Hematopoietic multipotent progenitor cell treated with erythropoietin and hydrocortisone succinate and interleukin-3 and kit ligand, for 15 days (in vitro differentiated cells): Measurements from ENCODE around the gene CAMK2B.

Experiments
- DNase-seq: peaks from one replicate; pipeline ENCODE4 v3.0.0-alpha.2; 2015; ENCODE audit warnings: low spot score

CAMK2B gene

DNA sequence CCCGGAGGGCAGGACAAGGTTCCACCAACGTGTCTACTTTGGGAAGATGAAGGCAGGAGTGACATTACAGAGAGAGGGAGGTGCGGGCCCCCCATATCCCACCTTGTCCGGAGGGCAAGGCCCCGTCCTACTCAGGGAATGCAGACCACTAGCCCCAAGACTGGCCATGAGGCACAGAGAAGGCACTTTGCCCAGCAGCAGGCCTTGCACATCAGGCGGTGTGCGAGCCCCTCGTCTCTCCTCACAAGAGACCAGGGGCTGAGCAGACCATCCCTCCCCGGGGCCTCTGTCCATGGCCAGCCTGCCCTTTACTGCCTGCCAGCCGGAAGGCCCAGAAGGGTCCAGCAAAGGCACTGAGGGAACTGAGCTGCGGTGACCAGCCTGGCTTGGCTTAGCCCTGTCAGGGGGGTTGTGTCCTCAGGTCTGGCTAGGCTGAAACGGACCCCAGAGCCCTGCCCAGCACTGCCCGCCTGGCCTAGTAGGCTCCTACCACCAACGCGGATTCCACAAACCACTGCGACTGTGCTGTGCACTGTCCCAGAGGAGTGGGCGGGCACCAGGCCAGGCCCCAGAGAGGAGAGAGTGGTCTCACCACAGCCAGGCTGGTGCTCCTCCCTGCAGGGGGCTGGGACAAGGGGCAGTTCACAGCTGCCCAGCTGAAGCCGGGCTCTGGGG is 16.7 kb downstream of the CAMK2B start:
- DNase-seq = no peak

DNA sequence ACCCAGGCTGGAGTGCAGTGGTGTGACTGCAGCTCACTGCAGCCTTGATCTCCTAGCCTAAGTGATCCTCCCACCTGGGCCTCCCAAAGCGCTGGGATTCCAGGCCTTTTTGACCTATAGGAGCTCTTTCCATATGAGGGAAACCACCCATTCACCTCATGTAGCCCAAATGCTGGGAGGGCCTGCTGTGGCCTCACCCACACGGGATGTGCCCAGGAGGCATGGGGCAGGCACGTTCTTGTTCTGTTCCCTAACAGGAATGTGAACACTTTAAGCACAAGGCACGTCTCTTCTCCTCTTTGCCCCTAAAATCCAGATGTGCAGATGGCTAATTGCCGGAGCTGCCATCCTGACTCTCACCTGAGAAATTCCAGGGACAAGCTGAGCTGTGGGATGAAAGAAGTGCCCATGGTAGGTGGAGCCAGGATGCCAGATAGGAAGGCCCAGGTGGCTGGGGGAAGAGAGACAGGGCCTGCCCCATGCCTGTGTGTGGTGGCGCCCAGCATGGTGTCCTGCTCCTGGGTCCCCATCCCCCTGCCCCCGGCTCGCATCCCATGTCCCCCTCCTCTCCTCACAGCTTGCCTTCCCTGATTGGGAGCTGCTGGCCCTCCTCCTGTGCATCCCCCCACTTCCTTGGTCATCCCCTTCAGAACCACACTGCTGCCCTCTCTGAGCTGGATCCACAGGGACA is 17.3 kb downstream of the CAMK2B start:
- no peak for DNase-seq

DNA sequence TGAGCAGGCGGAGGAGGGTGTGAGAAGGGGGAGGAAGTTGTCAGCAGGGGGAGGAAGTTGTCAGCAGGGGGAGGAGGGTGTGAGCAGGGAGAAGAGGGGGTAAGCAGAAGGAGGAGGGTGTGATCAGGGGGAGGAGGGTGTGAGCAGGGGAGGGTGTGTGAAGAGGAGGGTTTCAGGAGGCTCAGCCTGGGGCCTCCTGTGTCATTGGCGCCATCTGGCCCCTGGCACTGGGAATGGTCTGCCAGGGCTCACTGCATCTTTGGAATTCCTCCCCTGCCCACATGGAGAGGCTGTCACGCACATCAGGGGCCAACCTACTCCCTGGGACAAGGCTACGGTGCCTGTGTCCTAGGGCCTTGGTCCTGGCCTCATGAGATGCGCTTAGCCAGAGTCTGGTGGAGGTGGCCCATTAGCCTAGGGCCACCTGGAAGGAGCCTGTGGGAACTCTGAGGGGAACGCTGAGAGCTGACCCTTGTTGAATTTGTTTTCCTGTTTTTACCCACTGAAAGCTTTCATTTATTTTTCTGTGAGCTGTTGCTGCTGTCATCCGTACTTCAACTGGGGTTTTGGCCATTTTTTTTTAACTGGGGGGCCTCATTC is 18.0 kb downstream of the CAMK2B start:
- DNase-seq = no peak

DNA sequence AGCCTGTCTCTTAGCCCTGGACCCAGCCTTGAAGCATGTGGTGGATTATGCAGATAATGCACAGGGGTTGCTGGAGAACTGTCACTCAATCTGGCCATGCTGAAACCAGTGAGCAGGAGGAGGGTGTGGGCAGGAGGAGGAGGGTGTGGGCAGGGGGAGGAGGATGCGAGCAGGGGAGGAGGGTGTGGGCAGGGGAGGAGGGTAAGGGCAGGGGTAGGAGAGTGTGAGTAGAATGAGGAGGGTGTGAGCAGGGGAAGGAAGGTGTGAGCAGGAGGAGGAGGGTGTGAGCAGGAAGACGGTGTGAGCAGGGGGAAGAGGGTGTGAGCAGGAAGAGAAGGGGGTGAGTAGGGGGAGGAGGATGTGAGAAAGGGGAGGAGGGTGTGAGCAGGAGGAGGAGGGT is 18.8 kb downstream of the CAMK2B start:
- DNase-seq = no peak

DNA sequence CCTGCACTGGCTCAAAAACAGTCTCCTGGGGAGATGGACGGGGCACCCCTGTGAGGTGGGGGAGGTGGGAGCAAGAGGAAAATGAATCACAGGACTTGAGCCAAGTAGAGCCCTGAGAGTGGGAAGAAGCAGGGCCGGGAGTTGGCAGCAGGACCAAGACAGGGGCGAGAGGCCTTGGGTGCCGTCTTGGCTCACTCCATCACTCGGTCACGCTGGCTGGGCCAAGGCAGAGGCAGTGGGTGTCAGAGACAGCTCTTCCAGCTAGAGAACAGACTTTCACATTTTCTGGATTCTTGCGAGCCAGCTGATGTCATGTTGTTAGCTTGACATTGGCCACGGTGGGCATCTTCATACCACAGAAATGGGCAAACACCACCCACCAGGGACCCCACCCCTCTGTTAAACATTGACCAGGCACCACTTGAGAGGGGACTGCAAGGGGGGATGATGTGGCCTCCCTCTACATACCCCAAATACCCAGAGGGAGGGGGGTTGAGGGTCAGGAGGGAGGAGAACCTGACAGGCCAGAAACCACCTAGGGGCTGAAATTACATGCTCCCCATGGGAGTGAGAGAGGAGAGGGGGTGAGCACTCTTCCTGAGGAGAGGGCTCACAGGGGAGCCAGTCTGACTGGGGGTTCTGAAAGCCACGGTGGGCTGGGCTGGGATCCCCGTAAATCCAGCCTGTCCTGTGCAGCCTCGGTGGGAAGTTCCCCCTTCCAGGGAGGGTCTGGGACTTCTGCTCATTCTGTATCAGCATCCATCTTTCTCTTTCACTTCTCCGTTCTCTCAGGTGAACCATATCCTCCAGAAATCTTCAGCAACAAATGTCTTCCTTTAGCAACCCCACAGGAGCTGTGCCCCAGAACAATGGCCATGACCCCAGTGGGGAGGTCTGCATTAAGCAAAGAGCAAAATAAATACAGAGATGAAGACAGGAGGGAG is 19.6 kb downstream of the CAMK2B start:
- DNase-seq = no peak

DNA sequence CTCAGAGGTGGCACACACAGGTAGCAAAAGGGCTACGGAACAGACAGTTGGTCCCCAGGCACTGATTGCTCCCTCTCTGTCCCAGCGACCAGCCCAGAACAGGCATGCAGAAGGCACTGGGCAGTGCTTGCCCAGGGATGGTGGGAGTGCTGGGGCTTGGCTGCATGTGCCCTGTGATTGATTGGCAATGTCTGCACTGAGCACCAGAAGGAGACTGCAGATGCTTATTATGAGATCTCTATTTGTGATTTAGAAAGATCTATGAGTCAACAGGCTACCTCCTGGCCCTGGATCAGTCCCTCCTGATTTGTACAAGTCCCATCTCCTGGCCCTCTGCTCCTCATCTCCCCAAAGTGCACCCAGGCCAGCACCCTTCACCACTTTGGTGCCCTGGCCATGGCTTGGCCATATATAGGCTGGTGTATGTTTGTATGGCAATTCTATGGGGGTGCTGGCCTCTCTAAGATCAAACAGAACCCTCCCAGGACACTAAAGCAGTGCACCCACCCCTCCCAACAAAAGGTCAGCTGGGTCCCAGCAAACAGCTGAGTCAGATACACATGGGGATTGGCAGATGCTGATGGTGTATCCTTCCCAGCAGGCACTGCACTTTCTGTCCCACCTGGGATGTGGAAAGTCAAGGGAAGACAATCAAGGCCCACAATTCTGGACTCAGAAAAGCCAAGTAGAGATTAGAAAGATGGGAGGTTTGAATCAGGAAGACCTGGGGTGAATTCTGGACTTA is 30.9 kb downstream of the CAMK2B start:
- no peak for DNase-seq

DNA sequence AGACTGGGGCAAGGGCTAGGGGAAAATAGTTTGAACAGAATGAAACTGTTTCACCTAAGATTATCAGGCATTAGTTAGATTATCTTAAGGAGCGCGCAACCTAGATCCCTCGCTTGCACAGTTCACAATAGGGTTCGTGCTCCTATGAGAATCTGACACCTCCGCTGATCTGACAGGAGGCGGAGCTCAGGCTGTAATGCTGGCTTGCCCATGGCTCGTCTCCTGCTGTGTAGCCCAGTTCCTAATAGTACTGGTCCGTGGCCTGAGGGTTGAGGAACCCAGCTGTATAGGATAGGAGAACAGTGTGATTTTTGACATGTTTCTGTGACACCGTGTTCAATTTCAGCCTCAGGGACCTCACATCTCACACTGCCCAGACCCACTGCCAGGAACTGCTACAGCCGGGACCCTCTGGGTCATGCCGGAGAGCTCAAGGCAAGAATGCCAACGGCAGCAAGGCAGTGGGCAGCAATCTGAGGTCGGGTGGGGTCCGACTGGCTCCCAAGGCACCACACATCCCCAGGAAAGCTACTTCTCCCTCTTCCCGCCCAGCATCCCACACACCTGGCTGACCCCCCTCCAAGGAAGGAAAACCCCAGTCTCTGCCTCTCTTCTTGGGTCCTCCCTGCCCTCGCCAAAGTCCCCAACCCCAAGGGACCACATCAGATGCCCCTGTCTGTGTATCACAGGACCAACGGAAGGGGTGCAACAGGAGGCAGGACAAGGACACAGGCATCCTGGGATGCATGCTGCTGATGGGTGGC is 31.7 kb downstream of the CAMK2B start:
- DNase-seq = no peak

DNA sequence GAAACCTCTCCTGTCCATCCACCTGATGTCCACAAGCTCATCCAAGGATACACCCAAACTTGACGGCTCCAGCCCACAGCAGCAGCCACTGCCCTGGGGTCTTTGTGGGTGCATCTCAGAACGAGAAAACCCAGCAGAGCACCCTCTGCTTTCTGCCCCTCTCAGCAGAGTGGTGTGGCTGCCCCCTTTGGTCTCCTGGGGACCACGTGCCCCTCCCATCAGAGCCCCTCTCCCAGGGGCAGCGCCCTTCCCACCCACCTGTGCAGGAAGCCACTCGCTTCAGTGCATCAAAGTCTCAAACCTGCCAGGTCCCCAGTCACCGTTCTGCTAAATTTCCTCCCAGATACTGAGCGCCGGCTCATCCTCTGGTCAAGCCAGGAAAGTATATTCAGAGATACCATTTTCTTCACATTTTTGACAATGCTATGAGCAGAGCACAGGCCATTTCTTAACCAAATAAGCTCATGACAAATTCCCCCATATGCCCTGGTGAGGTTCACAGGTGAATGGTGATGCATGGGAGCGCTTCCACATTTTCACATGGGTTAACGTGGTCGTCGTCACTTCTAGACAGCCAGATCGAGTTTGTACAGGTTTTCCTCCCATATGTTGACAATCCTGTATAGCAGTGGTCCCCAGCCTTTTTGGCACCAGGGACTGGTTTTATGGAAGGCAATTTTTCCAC is 32.4 kb downstream of the CAMK2B start:
- DNase-seq = no peak

DNA sequence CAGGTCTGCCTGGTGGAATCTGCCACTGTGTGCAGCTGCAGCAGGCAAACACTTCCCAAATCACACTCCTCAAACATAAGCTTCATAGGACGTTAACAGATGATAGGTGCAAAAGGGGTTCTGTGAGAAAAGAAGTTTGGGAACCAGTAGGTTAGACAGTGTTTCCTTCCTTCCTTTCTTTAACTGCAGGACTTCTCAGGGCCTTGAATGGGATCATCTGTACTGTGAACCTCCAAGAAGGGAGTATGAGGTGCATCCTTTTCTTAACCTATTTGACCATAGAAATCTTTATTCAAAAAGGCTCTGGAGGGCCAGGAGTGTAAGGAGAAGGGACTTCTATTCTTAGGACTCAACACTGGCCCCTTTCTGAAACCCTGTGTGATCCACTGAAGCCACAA is 33.0 kb downstream of the CAMK2B start:
- no peak for DNase-seq

DNA sequence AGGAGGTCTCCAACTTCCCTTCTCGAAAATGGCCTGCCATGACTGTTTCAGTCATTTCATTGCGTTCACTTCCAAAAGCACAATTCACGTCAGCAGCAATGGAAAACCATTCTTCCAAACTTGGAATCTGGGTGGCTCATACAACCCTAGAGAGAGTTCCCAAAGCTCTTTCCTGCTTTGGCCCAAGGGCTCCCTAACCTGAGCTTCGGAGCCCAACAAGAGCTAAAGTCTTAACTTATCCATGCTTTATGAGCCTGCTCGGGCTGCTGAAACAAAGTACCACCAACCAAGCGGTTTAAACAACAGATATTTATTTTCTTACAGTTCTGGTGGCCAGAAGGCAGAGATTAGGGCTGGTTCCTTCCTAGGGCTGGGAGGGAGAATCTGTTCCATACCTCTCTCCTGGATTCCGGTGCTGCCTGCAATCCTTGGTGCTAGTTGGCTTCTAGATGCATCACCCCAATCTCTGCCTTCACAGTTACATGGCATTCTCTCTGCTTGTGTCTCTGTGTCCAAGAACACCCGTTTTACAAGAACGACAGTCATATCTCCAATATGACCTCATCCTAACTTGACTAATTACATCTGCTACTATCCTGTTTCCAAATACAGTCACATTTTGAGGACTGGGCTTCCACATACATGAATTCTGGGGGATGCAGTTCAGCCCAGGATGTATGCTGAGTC is 33.5 kb downstream of the CAMK2B start:
- no peak for DNase-seq

DNA sequence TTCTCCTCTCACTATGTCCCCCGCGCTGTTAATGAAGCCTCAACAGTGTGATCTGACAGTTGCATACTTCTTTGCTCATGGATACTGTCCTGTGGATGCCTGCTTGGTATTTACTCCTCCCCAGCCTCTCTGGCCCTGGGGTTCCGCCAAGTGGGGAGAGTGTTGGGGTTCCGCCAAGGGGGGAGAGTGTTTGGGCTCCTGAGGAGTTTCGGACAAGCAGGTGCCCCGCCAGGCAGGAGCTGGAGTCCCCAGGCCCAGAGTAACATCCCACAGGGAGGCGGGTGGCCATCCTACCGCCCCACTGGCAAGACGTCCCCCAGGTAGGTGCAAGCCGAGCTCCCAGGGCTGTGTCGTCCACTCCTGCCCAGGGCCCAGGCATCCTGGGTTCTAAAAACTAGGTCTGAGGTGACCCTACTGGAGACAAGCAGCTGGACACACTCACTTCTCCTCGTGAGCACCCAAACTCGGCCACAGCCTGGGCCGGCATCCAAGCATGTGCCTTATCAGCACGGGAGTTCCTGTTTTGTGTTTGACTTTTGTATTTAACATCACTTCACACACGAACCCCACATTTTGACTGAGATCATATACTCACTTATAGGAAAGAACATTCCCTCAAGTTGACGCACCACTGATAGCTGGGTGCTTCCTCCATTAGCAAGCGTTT is 34.2 kb downstream of the CAMK2B start:
- no peak for DNase-seq

DNA sequence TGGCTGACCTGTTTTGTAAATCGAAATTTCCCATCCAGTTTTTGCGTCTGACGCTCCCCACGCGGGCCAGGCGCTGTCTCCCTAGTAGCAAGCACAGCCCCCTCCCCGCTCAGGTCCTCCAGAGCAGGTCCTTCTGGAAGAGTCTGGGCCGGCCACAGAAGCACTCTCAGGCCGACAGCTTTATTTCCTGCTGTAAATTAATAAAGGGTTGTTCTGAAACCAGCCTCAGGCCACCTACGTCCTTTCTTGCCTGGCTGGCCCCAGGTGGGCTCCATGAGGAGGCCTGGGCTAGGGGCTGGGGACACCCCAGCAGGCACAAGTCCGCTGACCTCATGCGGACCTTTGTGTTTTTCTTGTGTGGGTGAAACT is 35.2 kb downstream of the CAMK2B start:
- no peak for DNase-seq

DNA sequence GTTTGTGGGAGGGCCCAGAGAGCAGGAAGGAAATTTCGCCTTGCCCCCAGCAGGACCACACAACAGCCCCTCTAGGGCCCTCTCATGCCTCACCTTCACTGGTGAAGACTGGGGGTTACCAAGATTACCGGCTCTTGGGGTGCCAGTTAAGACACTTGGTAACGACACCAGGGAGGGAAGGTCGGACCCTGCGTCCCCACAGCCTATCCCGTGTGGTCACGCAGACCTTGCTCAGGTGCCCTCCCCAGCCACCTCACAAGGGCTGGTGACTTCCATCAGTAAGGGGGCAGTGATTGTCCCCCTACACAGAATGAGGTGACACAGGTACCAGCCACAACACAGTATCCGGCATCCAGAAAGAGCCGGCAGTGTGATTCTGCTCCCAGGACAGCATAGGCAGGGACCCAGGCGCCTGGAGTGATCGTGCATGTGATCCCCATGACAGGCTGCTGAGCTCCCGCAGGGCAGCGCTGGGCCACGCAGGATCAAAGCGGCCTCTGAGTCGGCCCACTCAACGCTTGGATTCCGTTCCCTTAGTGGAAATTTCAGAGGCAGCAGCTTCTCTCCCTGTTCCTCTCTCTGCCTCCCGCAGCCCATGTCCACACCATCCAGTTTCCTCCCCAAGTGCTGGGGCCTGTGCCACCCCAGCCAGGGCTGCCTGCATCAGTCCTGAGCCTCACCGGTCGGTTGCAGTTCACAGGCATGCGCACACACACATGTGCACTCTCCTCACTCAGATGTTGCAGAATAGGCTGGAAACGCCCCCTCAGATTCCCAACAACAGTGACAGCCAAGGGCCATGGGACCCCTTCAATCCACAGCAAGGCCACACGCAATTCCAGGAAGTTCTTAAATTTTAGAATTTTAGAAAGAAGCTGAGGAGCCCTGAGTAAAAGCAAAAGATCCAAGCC is 35.8 kb downstream of the CAMK2B start:
- no peak for DNase-seq

DNA sequence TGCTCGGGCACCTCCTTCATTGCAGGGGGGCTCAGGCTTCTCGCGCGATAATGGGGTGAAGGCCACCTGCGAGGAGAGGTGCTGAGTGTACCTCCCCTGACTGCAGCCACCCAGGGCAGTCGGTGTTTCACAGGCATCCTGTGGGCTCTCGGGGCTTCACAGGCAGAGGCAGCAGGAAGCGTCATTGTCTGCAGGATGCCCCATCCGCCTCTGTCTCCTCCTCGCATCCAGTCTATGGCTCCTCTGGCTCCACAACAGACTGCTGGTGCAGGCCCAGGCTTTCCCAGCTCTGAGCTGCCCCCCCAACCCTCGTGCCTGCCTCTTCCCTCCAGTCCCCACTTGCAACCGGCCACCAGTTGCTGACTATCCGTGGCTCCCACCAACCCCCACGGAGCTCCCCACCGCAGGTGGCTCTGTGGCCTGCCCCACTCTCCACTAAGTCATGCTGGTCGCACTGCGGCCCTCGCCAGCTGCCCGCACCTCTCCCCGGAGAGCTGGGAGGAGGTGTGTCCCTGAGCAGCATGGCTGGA is 36.5 kb downstream of the CAMK2B start:
- DNase-seq = no peak

DNA sequence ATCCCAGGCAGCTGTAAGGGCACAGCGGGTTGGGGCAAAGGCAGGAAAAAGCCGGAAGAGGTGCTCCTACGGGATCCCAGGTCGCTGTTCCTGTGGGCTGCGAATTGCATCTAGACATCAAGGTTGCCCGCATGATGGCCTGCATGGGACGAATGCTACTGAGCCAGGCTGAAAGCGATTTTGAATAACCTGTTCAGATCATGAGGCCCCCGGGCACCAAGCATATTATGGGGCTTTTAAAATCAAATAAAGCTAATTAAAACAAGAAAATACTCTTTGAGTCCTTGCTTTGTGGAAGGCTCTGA is 37.1 kb downstream of the CAMK2B start:
- DNase-seq = no peak

DNA sequence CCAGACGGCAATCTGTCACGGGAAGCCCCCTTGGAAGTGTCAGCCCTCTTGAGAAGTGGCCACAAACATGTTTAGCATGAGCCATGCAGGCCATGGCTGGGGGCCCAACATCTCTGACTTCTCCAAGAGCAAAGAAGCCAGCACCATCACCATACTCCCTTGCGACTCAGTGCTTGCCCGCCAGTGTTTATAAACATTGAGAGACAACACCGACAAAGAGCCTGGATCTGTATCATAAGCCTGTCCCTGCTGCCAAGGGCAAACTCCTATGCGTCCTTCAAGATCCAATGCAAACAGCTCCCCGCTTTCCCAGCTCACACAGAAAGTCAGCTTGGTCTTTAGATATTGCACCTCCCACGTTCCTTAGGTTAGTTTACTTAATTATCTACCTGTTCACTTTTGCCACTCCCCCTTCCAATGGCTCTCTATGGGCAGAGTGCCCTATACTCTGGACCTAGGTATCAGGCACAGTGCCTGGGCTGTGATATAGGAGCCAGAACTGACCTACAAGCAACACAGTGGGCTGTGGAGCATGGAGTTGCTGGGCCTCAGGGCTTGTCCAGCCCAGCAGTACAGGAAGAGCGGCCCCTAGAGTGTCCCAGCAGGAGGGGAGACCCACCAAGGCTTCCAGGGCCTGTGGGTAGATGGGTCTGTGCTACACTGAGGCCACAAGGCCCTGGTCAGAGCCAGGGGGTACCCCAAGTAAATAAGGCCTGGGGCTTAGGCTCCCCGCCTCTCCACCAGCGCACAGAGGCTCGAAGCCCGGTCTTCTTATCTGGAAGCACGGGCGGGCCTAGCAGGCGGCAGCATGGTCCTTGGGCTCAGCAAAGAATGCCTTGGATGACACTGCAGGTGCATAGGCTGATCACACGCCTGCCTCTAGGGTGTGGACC is 37.7 kb downstream of the CAMK2B start:
- no peak for DNase-seq
